GM21825 (cell line): Measurements from ENCODE around the gene STX16.
A peak's percentile ranks its signal among the peaks of the same experiment; 100 is the strongest.

ENCODE experiments used
- ATAC-seq: cut with Tn5 transposase; IDR thresholded peaks from one replicate; pipeline ENCODE4 v1.9.1; 2021; ENCODE audit warnings: mild to moderate bottlenecking, moderate library complexity; ENCODE audit not compliant: unreplicated experiment

Gene STX16, protein sequence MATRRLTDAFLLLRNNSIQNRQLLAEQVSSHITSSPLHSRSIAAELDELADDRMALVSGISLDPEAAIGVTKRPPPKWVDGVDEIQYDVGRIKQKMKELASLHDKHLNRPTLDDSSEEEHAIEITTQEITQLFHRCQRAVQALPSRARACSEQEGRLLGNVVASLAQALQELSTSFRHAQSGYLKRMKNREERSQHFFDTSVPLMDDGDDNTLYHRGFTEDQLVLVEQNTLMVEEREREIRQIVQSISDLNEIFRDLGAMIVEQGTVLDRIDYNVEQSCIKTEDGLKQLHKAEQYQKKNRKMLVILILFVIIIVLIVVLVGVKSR

DNA sequence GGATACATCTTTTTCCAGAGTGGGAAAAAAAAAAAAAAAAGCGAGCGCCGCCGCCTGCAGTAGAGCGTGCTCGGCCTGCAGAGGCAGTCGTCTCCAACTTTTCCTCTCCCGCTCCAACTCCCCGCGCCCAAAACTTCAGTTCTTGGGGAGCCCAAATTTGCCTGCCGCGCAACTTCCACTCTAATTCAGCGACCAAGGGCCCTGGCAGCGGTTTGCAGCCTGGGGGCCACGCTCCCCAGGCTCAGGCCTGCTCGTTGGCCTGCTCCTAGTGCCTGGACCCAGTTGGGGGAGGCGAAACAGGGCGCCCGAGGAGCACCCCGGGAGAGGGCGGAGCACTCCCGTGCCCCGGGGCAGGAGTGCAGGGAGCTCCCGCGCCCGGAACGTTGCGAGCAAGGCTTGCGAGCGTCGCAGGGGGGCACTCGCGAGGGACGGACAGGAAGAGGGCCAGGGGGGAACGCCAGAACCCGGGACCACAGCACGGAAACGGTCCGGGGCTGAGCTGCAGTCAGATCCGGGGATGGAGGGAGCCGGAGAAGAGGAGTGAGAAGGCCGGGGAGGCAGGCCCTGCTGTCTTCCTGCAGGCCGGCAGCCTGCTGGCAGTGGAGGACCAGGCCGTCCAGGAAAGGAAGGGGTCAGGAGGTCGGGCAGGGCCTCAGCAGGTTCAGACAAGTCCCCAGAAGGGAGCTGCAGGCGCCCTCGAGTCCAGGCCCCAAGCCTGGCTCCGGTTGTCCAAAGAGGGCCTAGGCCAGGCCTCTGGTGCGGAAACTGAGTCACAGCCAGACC, at the start of gene STX16:
STX16 (plus strand) TSS at position 508 of the 783 bp plus-strand sequence. CDS start 724 bp downstream, outside the sequence.
- peak; percentile 59 for ATAC-seq

- ATAC-seq: no peak
These were observed 49.0 kb upstream of the STX16 start for GRCh38 chr20:58602124-58602523.

- no peak for ATAC-seq
These were observed 47.4 kb upstream of the STX16 start for GRCh38 chr20:58603721-58604120.

DNA sequence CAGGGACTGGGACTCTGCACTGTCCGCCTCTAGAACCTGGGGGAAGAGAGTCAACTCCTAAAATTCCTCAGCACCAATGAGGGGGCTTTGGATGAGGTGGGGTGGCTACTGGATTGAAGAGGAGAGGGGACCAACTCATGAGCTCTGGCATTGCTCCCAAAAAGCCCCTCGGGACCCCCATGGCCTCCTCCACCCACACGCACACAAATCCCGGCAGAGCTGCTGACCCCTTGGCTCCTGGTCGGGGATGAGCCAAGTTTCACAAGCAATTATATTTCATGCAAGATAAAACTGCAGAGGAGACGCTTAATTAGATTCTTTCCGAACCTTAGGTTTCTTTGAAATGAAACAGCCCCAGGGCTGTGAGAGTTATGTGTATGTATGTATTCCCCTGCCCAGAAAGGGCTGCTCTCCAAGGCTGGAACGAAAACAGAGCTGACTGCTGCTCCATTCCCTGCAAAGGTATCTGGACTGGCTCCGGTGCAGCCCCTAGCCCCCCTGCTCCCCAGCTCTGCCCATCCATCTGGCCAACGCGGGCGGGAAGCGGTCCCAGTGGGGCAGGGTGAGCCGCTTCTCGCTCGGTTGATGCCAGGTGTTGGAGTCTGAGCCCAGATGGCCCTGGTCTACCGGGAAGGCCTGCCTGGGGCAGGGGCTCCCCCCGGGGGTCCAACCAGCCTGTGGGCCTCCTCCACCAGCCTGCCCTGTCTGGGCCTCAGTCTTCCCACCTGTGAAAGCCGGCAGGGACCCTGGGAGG, 46.8 kb upstream of the STX16 start:
- ATAC-seq: no peak

- ATAC-seq: no peak
These were observed 45.6 kb upstream of the STX16 start for GRCh38 chr20:58605292-58606065.

- no peak for ATAC-seq
These were observed 44.9 kb upstream of the STX16 start for GRCh38 chr20:58606184-58606583.

DNA sequence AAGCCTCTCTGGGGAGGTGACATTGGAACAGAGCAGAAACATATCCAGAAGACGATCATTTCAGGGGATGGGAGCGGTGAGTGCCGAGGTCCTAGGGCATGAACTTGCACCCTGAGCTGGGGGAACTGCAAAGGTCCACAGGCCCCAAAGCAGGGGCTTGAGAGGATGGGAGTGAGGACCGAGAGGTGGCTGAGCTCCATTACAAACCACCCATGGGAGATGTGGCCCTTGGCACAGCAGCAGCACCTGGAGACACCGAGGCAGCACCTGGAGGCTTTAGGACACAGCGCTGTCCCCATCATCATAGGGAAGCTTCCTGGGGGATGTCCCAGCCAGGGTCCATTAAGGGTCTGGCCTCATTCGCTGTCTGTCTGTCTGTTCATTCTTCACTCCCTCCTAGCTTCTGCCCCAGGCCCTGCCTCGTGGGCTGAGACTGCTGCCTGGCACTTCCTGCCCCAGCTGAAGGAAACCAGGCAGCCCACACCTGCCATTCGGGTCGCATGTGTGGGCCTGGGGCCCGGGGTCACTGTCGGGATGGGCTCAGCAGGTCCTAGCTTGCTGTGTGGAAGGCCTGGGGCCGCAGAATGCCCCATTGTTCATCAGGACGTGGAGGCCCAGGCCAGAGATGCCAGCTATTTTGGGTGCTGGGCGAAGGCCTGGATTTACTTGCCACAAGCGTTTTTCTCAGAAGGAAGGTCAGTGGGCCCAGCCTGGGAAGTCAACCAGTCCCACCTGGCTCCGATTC, 42.8 kb upstream of the STX16 start:
- ATAC-seq: no peak

DNA sequence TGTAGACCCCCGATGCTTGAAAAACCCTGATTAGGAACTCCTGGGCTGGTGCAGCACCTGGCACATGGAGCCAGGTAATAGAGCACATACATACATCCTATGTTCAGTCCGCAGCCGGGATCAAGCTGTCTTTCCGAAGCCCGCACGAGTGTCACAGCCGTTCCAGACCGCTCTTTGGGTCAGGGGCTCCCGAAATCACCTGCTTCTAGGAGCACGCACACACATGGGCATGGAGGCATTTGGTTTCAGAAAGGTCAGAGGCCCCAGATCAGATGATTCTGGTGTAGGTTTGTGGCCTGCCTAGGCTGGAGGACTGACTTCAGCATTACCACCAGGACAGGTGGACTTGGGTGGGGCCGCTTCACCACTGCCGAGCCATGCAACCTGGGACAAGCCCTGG, 42.1 kb upstream of the STX16 start:
- ATAC-seq: no peak

DNA sequence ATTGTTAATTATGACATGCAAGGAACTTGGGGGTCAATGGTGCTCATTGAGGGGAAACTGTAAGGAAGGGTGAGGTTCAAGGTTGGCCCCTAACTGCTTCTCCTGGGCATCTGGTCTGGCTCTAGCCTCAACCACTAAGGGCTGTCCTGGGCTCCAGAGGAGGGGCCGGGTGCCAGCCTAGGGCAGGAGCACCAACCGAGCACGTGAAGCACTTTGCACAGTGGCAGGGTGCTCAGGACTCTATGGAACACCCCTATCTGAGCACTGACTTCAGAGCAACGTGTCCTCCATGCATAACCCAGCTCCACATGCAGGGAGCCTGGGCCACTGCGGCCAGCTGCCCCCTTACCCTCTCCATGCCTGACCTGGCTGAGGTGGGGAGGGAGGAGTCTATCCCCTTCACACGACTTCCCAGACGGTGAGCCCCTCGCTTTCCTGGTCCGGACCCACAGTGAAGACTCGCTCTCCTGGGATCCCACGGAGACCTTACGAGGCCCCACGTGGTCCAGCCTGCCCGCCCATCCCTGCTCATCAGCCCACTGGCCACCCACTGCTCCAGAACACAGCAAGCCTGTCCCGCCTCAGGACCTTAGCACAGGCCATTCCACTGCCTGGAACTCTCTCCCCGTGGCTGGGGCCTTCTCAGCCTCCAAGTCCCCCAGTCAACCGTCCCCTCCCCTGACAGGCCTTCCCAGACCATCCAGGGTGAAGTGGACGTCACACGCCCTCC, 40.8 kb upstream of the STX16 start:
- ATAC-seq: no peak

- no peak for ATAC-seq
These were observed 40.3 kb upstream of the STX16 start for GRCh38 chr20:58610811-58611210.

GRCh38 chr20:58611236-58612030, 39.6 kb upstream of the STX16 start:
- no peak for ATAC-seq

- ATAC-seq: no peak
These were observed 38.9 kb upstream of the STX16 start for GRCh38 chr20:58612121-58612691.

DNA sequence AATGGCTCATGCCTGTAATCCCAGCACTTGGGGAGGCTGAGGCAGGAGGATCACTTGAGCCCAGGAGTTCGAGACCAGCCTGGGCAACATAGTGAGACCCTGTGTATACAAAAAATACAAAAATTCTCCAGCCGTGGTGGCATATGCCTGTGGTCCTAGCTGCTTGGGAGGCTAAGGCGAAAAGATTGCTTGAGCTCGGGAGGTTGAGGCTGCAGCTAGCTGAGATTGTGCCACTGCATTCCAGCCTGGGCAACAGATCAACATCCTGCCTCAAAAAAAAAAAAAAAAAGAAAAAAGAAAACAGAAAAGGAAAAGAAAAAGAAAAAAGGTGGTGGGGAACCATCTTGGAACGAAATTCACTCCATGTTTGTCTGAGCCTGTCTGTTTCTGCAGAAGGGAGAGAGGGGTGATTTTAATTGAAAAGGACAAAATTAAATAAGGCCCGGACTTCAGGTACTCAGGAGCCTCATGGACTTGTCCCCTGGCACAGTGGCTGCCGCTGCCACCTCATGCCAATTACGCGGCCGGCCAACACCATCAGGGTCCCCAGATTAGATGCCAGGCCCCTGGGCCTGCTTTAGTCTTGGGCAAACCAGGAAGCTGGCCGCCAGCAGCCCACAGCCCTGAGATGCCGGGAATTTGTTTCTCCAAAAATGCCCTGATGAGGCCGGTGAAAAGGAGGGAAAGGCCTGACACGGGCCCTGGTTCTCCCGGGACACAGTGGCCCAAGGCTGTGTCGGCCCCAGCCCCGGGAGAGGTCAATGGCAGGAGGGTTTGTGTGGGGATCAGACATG, 37.8 kb upstream of the STX16 start:
- ATAC-seq: no peak

DNA sequence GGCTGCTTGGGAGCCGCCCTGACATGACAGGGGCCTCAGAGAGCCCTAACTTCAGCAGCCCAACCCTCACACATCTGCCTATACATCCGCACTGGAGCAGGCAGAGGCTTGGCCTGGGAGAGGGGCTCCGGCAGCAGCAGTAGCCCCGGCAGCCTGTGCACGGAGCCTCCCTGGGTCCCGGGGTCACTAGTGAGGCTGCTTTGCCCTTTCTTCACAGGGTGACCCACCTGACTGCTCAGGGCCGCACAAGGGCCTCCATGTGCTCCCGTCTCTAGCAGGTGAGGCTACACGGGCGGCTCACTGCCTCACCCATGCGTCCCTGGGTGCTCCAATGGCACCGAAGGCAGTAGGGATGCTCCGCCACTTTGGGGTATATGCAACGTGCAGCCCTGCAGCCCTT, 36.7 kb upstream of the STX16 start:
- no peak for ATAC-seq

GRCh38 chr20:58614984-58615760, 35.9 kb upstream of the STX16 start:
- ATAC-seq: no peak

GRCh38 chr20:58616411-58616810, 34.7 kb upstream of the STX16 start:
- ATAC-seq: no peak

GRCh38 chr20:58617158-58617557, 33.9 kb upstream of the STX16 start:
- no peak for ATAC-seq
